Activated T-cell treated with anti-CD3 and anti-CD28 coated beads for 1 hour (primary cell): Measurements from ENCODE around the gene SMAD3.

Source experiments
- DNase-seq: peaks from one replicate; pipeline ENCODE4 v3.0.0-alpha.2; 2020; ENCODE audit warnings: low read depth

SMAD3 gene

GRCh38 chr15:67036775-67037555 lies 28.4 kb upstream of the SMAD3 start:
- no peak for DNase-seq

GRCh38 chr15:67037694-67038093 lies 27.7 kb upstream of the SMAD3 start:
- DNase-seq: no peak

- DNase-seq: no peak
These were observed 26.7 kb upstream of the SMAD3 start for GRCh38 chr15:67038736-67039135.

- no peak for DNase-seq
These were observed 25.9 kb upstream of the SMAD3 start for GRCh38 chr15:67039384-67040075.

GRCh38 chr15:67040277-67040676 lies 25.1 kb upstream of the SMAD3 start:
- DNase-seq: no peak

- DNase-seq: no peak
These were observed 22.8 kb upstream of the SMAD3 start for GRCh38 chr15:67042551-67043142.

GRCh38 chr15:67043939-67044771 lies 21.2 kb upstream of the SMAD3 start:
- DNase-seq: no peak

GRCh38 chr15:67047149-67047661 lies 18.2 kb upstream of the SMAD3 start:
- DNase-seq: no peak

GRCh38 chr15:67048281-67049279 lies 16.8 kb upstream of the SMAD3 start:
- DNase-seq: no peak

- DNase-seq: no peak
These were observed 15.9 kb upstream of the SMAD3 start for GRCh38 chr15:67049351-67050044.

GRCh38 chr15:67050062-67050461 lies 15.3 kb upstream of the SMAD3 start:
- no peak for DNase-seq

GRCh38 chr15:67050522-67051087 lies 14.8 kb upstream of the SMAD3 start:
- no peak for DNase-seq

- no peak for DNase-seq
These were observed 14.0 kb upstream of the SMAD3 start for GRCh38 chr15:67051088-67052045.

GRCh38 chr15:67054676-67055075 lies 10.7 kb upstream of the SMAD3 start:
- DNase-seq: no peak

GRCh38 chr15:67059127-67059553 lies 6.3 kb upstream of the SMAD3 start:
- DNase-seq: no peak

- DNase-seq: no peak
These were observed 3.5 kb upstream of the SMAD3 start for GRCh38 chr15:67061811-67062368.

GRCh38 chr15:67062369-67062985 lies 2.9 kb upstream of the SMAD3 start:
- DNase-seq: no peak
